ENCODE measurements around the gene GALNT17. TPM values are rescaled to one million over a fixed set of nuclear protein-coding genes. Genes with fewer than 3 reads are reported as not detected.

Gene GALNT17
- total RNA-seq, 4 donors from 2014 or later: 66.0 to 97.9 (median 76.0) TPM

DNA sequence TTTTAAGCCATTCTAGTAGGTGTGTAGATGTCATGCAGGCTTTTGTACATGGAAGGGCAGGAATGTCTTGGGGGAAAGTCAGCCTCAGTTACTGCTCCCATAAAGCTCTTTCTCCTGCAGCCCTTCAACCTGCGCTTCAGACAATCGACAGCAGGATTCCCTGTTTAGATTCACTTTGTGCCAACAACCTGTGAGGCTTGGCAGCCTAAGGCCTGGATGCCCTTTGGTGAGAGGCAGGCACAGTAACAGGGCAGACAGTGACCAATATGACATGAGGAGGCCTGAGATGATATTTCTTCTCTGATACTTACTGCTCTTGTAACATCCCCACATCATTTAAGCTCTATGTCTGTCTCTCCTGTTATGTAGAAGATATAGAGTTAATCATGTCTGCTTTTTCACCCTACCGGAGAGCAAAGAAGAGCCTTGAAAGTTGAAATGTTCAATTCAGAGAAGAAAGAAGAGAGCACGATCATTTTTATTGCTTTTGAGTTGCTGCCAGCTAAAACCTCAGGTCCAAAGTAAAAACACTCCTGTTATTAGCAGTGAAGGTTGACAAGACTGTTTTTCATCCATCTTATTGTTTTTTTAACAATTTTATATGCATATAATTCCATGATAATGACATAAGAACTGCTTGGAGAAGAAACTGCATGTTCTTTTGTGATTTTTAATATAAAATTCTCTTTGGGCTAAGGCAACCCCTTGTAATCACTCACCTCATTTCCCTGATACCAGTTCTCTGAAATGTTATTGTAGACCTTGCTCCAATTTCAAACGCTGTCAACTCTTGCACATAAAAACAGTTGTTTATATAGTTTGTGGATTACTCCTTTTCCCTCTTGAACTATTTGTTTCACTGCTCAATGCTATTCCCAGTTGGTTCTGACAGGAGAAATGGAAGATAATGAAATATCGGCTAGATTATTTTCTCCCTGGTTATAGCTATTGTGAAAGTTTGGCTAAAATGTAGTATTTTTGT, 140.9 kb downstream of the GALNT17 start:
- TF ChIP-seq POLR2A (IDR thresholded peaks at IDR 0.05) (no peak), EP300 (IDR thresholded peaks at IDR 0.05) (no peak)
- TF ChIP-seq, protein P1, sequence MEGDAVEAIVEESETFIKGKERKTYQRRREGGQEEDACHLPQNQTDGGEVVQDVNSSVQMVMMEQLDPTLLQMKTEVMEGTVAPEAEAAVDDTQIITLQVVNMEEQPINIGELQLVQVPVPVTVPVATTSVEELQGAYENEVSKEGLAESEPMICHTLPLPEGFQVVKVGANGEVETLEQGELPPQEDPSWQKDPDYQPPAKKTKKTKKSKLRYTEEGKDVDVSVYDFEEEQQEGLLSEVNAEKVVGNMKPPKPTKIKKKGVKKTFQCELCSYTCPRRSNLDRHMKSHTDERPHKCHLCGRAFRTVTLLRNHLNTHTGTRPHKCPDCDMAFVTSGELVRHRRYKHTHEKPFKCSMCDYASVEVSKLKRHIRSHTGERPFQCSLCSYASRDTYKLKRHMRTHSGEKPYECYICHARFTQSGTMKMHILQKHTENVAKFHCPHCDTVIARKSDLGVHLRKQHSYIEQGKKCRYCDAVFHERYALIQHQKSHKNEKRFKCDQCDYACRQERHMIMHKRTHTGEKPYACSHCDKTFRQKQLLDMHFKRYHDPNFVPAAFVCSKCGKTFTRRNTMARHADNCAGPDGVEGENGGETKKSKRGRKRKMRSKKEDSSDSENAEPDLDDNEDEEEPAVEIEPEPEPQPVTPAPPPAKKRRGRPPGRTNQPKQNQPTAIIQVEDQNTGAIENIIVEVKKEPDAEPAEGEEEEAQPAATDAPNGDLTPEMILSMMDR (IDR thresholded peaks at IDR 0.05): no peak
- Histone ChIP-seq H3K4me1 (peaks cover 0 to 47% (median 16%) of the 10 kb centered on the region in 4 donors), H3K4me3 (no peak overlapping the region), H3K27me3 (no peaks in the 10 kb centered on the region), H3K36me3 (no peaks in the 10 kb centered on the region), H3K9me3 (no peaks in the 10 kb centered on the region), H3K27ac (peak overlapping the region in 2 of 4 donors; percentile 73 to 74)
- DNase-seq (ENCODE audit: low spot score in 2 of 2): no peak
- 39% methylated on average over 6 of the region's 6 CpGs for WGBS, 2 donors

DNA sequence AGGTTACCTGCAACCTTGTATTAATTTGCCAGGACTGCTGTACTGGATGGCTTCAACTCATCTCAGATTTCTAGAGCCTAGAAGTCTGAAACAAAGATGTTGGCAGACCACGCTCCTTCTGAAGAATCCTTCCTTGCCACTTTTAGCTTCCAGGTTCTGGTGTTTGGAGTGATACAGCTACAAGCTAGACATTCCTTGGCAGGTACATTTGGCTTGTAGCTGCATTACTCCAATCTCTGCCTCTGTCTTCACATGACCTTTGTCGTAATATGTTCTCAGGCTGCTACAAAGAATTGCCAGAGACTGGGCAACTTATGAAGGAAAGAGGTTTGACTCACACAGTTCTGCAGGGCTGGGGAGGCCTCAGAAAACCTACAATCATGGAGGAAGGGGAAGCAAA, 146.3 kb downstream of the GALNT17 start:
- no peak overlapping the region for H3K27ac ChIP-seq
- WGBS, 2 donors: 81 to 85% methylated on average over 2 of the region's 2 CpGs

DNA sequence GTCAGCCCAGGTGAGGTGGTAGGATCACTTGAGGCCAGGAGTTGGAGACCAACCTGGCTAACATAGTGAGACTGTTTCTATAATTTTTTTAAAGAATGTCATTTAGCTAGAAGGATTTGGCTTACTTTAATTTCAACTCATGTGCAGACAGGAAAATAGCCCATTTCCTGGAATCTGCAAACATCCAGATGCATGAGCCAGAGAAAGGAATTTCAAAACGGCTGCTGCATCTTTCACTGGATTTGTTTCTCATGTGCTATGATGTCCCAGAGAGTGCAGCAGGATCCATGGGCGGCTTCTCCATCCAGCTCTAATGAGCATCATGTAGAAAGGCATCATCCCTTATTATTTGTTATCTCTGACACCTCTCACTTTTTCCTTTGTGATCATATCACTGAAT, 149.3 kb downstream of the GALNT17 start:
- WGBS, 2 donors: 54% methylated on average over 2 of the region's 2 CpGs
- no peaks in the 10 kb centered on the region for H3K9me3 ChIP-seq
- no peak for DNase-seq (ENCODE audit: low spot score in 2 of 2)
- TF ChIP-seq EP300 (IDR thresholded peaks at IDR 0.05): no peak
- no peak for TF ChIP-seq POLR2A (IDR thresholded peaks at IDR 0.05)
- TF ChIP-seq, protein P1 (IDR thresholded peaks at IDR 0.05): no peak
- peaks cover 0 to 13% (median 11%) of the 10 kb centered on the region in 4 donors for H3K4me1 ChIP-seq
- H3K4me3 ChIP-seq: no peak overlapping the region
- H3K27me3 ChIP-seq: no peaks in the 10 kb centered on the region
- H3K27ac ChIP-seq: no peak overlapping the region
- no peaks in the 10 kb centered on the region for H3K36me3 ChIP-seq

More for the DNA sequence above, 146.3 kb downstream of the GALNT17 start:
- H3K9me3 ChIP-seq: no peaks in the 10 kb centered on the region
- H3K4me1 ChIP-seq: peaks cover 0 to 19% (median 9%) of the 10 kb centered on the region in 4 donors
- no peak for TF ChIP-seq POLR2A (IDR thresholded peaks at IDR 0.05)
- TF ChIP-seq, protein P1 (IDR thresholded peaks at IDR 0.05): no peak
- TF ChIP-seq EP300 (IDR thresholded peaks at IDR 0.05): no peak
- DNase-seq (ENCODE audit: low spot score in 2 of 2): no peak
- H3K4me3 ChIP-seq: no peak overlapping the region
- no peaks in the 10 kb centered on the region for H3K27me3 ChIP-seq
- no peaks in the 10 kb centered on the region for H3K36me3 ChIP-seq

DNA sequence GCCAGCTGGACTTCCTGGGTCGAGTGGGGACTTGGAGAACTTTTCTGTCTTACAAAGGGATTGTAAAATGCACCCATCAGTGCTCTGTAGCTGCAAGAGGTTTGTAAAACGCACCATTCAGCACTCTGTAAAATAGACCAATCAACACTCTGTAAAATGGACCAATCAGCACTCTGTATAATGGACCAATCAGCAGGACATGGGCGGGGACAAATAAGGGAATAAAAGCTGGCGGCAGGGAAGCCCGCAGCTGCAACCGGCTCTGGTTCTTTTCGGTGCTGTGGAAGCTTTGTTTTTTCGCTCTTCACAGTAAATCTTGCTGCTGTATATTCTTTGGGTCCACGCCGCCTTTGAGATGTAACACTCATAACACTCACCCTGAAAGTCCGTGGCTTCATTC, 151.9 kb downstream of the GALNT17 start:
- no peaks in the 10 kb centered on the region for H3K36me3 ChIP-seq
- peaks cover 0 to 24% (median 14%) of the 10 kb centered on the region in 4 donors for H3K4me1 ChIP-seq
- DNase-seq (ENCODE audit: low spot score in 2 of 2): no peak
- WGBS, 2 donors: 83 to 84% methylated on average over 11 of the region's 11 CpGs
- no peak overlapping the region for H3K4me3 ChIP-seq
- peak overlapping the region in 1 of 4 donors; percentile 6 for H3K27ac ChIP-seq
- no peak for TF ChIP-seq POLR2A (IDR thresholded peaks at IDR 0.05)
- TF ChIP-seq, protein P1 (IDR thresholded peaks at IDR 0.05): no peak
- no peak for TF ChIP-seq EP300 (IDR thresholded peaks at IDR 0.05)
- H3K9me3 ChIP-seq: no peaks in the 10 kb centered on the region
- H3K27me3 ChIP-seq: no peaks in the 10 kb centered on the region

DNA sequence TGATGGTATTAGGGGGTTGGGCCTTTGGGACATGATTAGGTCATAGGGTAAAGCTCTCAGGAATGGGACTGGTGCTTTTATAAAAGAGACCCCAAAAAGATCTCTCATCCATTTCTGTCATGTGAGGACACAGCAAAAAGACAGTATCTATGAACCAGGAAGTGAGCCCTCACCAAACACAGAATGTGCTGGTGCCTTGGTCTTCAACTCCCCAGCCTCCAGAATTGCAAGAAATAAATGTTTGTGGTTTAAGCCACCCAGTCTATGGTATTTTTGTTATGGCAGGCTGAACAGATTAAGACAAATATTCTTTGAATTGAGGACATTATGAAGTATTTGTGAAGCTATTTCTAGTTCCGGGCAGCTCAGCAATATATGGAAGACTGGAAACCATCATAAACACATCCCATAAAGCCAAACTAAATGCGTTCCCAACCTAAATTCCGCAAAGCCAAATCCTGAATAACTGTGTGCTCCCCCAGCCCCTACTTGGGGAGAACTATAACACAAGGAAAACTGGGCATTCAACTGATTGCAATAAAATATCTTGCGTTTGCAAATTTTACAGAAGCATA, 153.7 kb downstream of the GALNT17 start:
- H3K36me3 ChIP-seq: no peaks in the 10 kb centered on the region

More for the DNA sequence above, 153.7 kb downstream of the GALNT17 start:
- peak overlapping the region in 3 of 4 donors; percentile 55 to 82 (median 78) for H3K27ac ChIP-seq
- H3K4me1 ChIP-seq: peaks cover 0 to 31% (median 14%) of the 10 kb centered on the region in 4 donors
- no peaks in the 10 kb centered on the region for H3K27me3 ChIP-seq
- H3K9me3 ChIP-seq: no peaks in the 10 kb centered on the region
- DNase-seq (ENCODE audit: low spot score in 2 of 2): no peak
- TF ChIP-seq POLR2A (IDR thresholded peaks at IDR 0.05) (no peak), EP300 (IDR thresholded peaks at IDR 0.05) (no peak)
- TF ChIP-seq, protein P1 (IDR thresholded peaks at IDR 0.05): no peak
- no peak overlapping the region for H3K4me3 ChIP-seq
- 41 to 46% methylated on average over 4 of the region's 4 CpGs for WGBS, 2 donors
